ENCODE measurements around the gene UVRAG. TPM values are rescaled to one million over a fixed set of nuclear protein-coding genes. Genes with fewer than 3 reads are reported as not detected.
"Not testable (repeated sequence)": the region's sequence is repeated elsewhere in the genome, so short reads cannot be mapped to it uniquely, and the experiment has no call there.

UVRAG gene
- total RNA-seq, 1 donor from 2014 or later, result 34.0 TPM

DNA sequence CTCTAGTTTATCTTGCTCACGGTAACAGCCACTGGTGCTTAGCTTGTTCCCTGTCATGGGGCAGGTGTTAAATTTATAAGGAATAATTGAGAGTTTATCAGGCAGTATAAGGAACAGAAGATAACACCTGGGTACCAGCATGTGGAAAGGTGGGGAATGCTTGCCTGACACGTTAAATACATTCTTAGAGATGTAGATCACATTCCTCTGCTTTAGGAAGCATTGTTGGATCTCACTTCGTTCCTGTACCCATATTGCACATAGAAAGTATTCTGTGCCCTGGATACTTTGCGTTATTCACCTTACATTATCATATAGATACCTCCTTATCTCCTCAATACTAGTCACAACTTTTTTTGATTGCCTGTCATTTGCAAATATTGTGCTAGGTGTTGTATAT lies 114.7 kb downstream of the UVRAG start:
- Mint-ChIP-seq H3K4me1 (no peaks in the 10 kb centered on the region), H3K4me3 (no peak overlapping the region), H3K9me3 (no peaks in the 10 kb centered on the region), H3K27ac (no peak overlapping the region), H3K27me3 (ENCODE audit: insufficient read depth, low read depth) (no peaks in the 10 kb centered on the region), H3K36me3 (peaks cover 2% of the 10 kb centered on the region)
- H3K27me3 ChIP-seq, result no peaks in the 10 kb centered on the region
- H3K27ac ChIP-seq, result no peak overlapping the region
- H3K4me2 ChIP-seq, result no peak overlapping the region
- no peaks in the 10 kb centered on the region for H3K36me3 ChIP-seq
- no peaks in the 10 kb centered on the region for H3F3A ChIP-seq (ENCODE audit: low read depth)
- no peaks in the 10 kb centered on the region for H3K9me3 ChIP-seq (ENCODE audit: low read depth)
- no peak for DNase-seq (ENCODE audit: low spot score)
- H3K9ac ChIP-seq, result no peak overlapping the region
- H3K4me1 ChIP-seq, result peaks cover 16% of the 10 kb centered on the region
- TF ChIP-seq EZH2phosphoT487 (IDR thresholded peaks at IDR 0.05), result no peak
- no peak for TF ChIP-seq EZH2 (IDR thresholded peaks at IDR 0.05)
- TF ChIP-seq, protein P1, sequence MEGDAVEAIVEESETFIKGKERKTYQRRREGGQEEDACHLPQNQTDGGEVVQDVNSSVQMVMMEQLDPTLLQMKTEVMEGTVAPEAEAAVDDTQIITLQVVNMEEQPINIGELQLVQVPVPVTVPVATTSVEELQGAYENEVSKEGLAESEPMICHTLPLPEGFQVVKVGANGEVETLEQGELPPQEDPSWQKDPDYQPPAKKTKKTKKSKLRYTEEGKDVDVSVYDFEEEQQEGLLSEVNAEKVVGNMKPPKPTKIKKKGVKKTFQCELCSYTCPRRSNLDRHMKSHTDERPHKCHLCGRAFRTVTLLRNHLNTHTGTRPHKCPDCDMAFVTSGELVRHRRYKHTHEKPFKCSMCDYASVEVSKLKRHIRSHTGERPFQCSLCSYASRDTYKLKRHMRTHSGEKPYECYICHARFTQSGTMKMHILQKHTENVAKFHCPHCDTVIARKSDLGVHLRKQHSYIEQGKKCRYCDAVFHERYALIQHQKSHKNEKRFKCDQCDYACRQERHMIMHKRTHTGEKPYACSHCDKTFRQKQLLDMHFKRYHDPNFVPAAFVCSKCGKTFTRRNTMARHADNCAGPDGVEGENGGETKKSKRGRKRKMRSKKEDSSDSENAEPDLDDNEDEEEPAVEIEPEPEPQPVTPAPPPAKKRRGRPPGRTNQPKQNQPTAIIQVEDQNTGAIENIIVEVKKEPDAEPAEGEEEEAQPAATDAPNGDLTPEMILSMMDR (IDR thresholded peaks at IDR 0.05), result no peak
- H2AFZ ChIP-seq (replicated peaks), result no peak overlapping the region
- H3K4me3 ChIP-seq, result no peak overlapping the region
- no peaks in the 10 kb centered on the region for H3K79me2 ChIP-seq (ENCODE audit: low read depth)
- no peaks in the 10 kb centered on the region for H4K20me1 ChIP-seq (ENCODE audit: low read depth)

DNA sequence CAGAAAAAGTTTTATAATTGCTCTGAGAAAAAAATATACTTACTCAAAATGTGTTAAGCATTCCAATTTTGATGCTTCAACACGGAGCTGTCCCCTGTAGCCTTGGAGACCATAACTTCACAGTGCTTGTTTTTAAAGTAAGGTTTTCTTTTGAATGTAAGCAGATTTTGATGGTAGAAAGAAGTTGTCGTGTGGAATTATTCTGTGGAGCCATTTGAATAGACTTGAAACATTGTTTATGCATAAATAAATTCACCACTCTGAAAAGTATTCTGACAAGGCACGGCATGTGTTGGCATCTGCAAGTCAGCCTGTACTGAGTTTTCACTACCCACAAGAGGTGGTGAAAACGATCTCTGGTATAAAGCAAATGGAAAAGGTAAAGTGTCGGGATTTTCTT lies 115.5 kb downstream of the UVRAG start:
- no peaks in the 10 kb centered on the region for H3K9me3 ChIP-seq (ENCODE audit: low read depth)
- Mint-ChIP-seq H3K4me1 (no peaks in the 10 kb centered on the region), H3K4me3 (no peak overlapping the region), H3K27ac (no peak overlapping the region), H3K9me3 (no peaks in the 10 kb centered on the region), H3K36me3 (peaks cover 2% of the 10 kb centered on the region), H3K27me3 (ENCODE audit: insufficient read depth, low read depth) (no peaks in the 10 kb centered on the region)
- TF ChIP-seq EZH2phosphoT487 (IDR thresholded peaks at IDR 0.05), result no peak
- TF ChIP-seq, protein P1 (IDR thresholded peaks at IDR 0.05), result no peak
- no peak for TF ChIP-seq EZH2 (IDR thresholded peaks at IDR 0.05)
- no peaks in the 10 kb centered on the region for H3K27me3 ChIP-seq
- no peak overlapping the region for H3K4me3 ChIP-seq
- H2AFZ ChIP-seq (replicated peaks), result no peak overlapping the region
- no peak overlapping the region for H3K4me2 ChIP-seq
- H3K27ac ChIP-seq, result no peak overlapping the region
- H3F3A ChIP-seq (ENCODE audit: low read depth), result no peaks in the 10 kb centered on the region
- no peak for DNase-seq (ENCODE audit: low spot score)
- no peaks in the 10 kb centered on the region for H3K79me2 ChIP-seq (ENCODE audit: low read depth)
- H4K20me1 ChIP-seq (ENCODE audit: low read depth), result no peaks in the 10 kb centered on the region
- H3K36me3 ChIP-seq, result no peaks in the 10 kb centered on the region
- H3K9ac ChIP-seq, result no peak overlapping the region
- H3K4me1 ChIP-seq, result peaks cover 8% of the 10 kb centered on the region

DNA sequence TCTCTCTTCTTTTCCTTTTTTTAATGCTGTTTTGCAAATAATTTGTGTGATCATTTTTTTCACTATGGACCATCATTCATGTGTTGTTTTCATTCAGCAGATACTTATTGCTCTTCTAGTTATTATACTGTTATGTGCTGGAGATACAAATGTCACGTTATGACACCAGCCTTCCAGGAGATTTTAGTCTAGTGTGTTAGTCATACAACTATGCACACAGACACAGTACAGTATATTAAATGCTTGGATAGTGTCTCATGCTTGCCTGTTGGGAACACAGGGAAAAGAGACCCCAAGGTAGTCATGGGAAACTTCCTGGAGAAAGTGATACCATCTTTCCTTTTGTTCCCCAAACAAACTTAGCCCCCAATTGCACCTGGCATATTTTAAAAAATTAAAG lies 116.1 kb downstream of the UVRAG start:
- H3K27me3 ChIP-seq, result no peaks in the 10 kb centered on the region
- Mint-ChIP-seq H3K4me1 (no peaks in the 10 kb centered on the region), H3K36me3 (peaks cover 2% of the 10 kb centered on the region), H3K9me3 (no peaks in the 10 kb centered on the region), H3K27ac (no peak overlapping the region), H3K4me3 (no peak overlapping the region), H3K27me3 (ENCODE audit: insufficient read depth, low read depth) (no peaks in the 10 kb centered on the region)
- H3K79me2 ChIP-seq (ENCODE audit: low read depth), result no peaks in the 10 kb centered on the region
- H2AFZ ChIP-seq (replicated peaks), result no peak overlapping the region
- H3K9ac ChIP-seq, result no peak overlapping the region
- no peaks in the 10 kb centered on the region for H3K36me3 ChIP-seq
- H3F3A ChIP-seq (ENCODE audit: low read depth), result no peaks in the 10 kb centered on the region
- no peak overlapping the region for H3K4me2 ChIP-seq
- DNase-seq (ENCODE audit: low spot score), result no peak
- H3K4me1 ChIP-seq, result peaks cover 2% of the 10 kb centered on the region
- no peaks in the 10 kb centered on the region for H3K9me3 ChIP-seq (ENCODE audit: low read depth)
- TF ChIP-seq EZH2phosphoT487 (IDR thresholded peaks at IDR 0.05) (no peak), EZH2 (IDR thresholded peaks at IDR 0.05) (no peak)
- TF ChIP-seq, protein P1 (IDR thresholded peaks at IDR 0.05), result no peak
- H3K4me3 ChIP-seq, result no peak overlapping the region
- H3K27ac ChIP-seq, result no peak overlapping the region
- H4K20me1 ChIP-seq (ENCODE audit: low read depth), result no peaks in the 10 kb centered on the region

DNA sequence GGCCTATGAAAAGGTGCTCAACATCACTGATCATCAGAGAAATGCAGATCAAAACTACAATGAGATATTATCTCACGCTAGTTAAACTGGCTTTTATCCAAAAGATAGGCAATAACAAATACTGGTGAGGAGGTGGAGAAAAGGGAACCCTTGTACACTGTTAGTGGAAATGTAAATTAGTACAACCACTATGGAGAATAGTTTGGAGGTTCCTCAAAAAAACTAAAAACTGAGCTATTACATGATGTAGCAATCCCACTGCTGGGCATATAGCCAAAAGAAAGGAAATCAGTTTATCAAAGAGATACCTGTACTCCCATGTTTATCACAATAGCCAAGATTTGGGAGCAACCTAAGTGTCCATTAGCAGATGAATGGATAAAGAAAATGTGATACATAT lies 118.7 kb downstream of the UVRAG start:
- not testable (repeated sequence) for H3K79me2 ChIP-seq (ENCODE audit: low read depth); H2AFZ ChIP-seq (replicated peaks); H3K4me1 ChIP-seq; H3K4me2 ChIP-seq; H4K20me1 ChIP-seq (ENCODE audit: low read depth); H3K36me3 Mint-ChIP-seq; H3K9me3 ChIP-seq (ENCODE audit: low read depth); H3K27ac Mint-ChIP-seq; H3K27me3 ChIP-seq; H3K4me3 Mint-ChIP-seq; H3F3A ChIP-seq (ENCODE audit: low read depth); H3K36me3 ChIP-seq; H3K9me3 Mint-ChIP-seq; DNase-seq (ENCODE audit: low spot score); H3K9ac ChIP-seq; H3K27ac ChIP-seq; H3K4me1 Mint-ChIP-seq; H3K27me3 Mint-ChIP-seq (ENCODE audit: insufficient read depth, low read depth); H3K4me3 ChIP-seq

Data from neural progenitor cell (in vitro differentiated cells).